Measurements from ENCODE around the gene INPP5E.
"Not testable (repeated sequence)": the region's sequence is repeated elsewhere in the genome, so short reads cannot be mapped to it uniquely, and the experiment has no call there.

The INPP5E gene

DNA sequence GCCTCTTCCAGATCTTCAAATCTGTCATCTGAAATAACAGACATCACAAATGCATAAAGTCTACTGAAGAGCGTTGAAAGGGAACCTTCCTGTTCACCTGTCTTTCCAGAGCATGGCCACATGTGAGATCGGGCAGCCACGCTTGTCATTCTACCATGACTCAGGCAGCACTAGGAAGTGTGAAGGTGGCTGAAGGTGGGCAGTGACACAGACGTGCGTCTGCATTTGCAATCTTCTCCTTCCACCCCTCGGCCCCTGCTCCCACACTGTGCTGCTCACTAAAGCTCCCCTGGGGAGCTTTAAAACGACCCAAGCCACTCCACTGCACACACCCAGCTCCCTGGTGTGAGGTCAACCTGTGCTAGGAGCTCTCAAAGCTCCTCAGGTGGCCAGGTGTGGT lies 31.7 kb downstream of the INPP5E start:
- Histone ChIP-seq H3K36me3 (peaks cover 58% of the 10 kb centered on the region), H3K27ac (no peak overlapping the region), H3K4me3 (no peak overlapping the region), H4K20me1 (peaks cover 42% of the 10 kb centered on the region), H3K9ac (no peak overlapping the region), H3K4me2 (peak overlapping the region; percentile 17; the same call in 1 of the 2 replicates), H3K4me1 (peaks cover 70% of the 10 kb centered on the region), H3K27me3 (no peaks in the 10 kb centered on the region), H3K9me3 (no peaks in the 10 kb centered on the region)
- no peak for TF ChIP-seq Cebpa-rat (IDR thresholded peaks at IDR 0.05)

DNA sequence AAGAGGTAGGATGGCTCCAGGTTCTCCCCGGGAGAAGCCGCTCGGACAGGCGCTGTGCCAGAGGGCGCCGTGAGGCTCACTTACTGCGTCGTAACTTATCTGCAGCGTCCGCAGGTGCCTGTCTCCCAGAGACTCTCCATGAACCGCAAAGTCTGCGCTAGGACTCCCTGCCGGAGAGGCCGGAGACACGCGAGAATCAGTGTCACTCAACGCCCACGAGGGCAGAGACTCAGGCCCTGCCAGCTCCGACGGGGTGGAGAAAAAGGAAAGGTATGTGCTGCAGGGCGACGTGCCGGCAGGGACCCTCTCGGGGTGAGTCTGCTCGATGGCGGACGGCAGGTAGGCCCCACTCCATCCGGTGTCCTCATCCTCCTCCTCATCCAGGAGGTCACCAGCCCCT lies 32.6 kb downstream of the INPP5E start:
- H3K4me3 ChIP-seq, H3K27ac ChIP-seq, H3K9ac ChIP-seq, H3K27me3 ChIP-seq, H3K4me2 ChIP-seq, H3K9me3 ChIP-seq: not testable (repeated sequence)
- Histone ChIP-seq H3K36me3 (peaks cover 58% of the 10 kb centered on the region), H3K4me1 (peaks cover 67% of the 10 kb centered on the region), H4K20me1 (peaks cover 33% of the 10 kb centered on the region)

DNA sequence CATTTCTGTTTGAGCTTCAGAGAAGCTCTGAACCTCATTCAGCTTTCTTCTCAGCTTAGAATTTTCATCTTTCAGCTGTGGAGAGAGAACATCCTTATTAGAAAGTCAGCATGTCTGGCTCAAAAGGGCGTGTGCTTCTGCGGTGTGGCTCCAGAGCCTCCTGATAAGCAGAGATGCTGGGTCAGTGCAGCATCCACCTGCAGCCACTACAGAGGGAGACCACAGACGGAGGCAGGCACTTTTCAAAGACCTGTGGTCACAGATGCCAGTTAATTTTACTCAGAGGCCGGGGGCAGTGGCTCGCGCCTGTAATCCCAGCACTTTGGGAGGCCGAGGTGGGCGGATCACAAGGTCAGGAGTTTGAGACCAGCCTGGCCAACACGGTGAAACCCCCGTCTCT lies 33.7 kb downstream of the INPP5E start:
- 0 out of 2 replicates have a peak overlapping the region, but pooled peaks have one; percentile 66 for H3K9ac ChIP-seq
- H3K36me3 ChIP-seq: peaks cover 64% of the 10 kb centered on the region
- not testable (repeated sequence) for H3K27ac ChIP-seq, H3K4me3 ChIP-seq, H3K9me3 ChIP-seq, H3K27me3 ChIP-seq
- peaks cover 22% of the 10 kb centered on the region for H4K20me1 ChIP-seq
- H3K4me1 ChIP-seq: peaks cover 57% of the 10 kb centered on the region
- H3K4me2 ChIP-seq: peak overlapping the region; percentile 86

DNA sequence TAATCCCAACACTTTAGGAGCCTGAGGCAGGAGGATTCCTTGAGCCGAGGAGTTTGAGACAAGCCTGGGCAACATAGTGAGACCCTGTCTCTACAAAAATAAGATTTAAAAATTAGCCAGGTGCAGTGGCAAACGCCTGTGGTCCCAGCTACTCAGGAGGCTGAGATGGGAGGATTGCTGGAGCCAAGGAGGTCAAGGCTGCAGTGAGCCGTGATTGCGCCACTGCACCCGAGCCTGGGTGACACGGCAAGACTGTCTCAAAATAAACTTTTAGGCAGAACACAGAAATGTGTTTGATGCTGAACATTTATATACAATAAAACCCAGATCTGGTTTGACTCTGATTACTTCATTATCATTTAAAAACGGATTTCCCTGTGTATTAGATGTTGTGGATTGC lies 34.2 kb downstream of the INPP5E start:
- no peak overlapping the region for H3K4me3 ChIP-seq
- peak overlapping the region; percentile 86 for H3K4me2 ChIP-seq
- H3K9me3 ChIP-seq: no peaks in the 10 kb centered on the region
- peak overlapping the region; percentile 66 for H3K9ac ChIP-seq
- H3K27ac ChIP-seq: peak overlapping the region; percentile 74
- TF ChIP-seq Cebpa-rat (IDR thresholded peaks at IDR 0.05): no peak
- no peaks in the 10 kb centered on the region for H3K27me3 ChIP-seq
- H4K20me1 ChIP-seq: peaks cover 19% of the 10 kb centered on the region; the same call in 1 of the 2 replicates
- peaks cover 60% of the 10 kb centered on the region for H3K4me1 ChIP-seq
- peaks cover 67% of the 10 kb centered on the region for H3K36me3 ChIP-seq

DNA sequence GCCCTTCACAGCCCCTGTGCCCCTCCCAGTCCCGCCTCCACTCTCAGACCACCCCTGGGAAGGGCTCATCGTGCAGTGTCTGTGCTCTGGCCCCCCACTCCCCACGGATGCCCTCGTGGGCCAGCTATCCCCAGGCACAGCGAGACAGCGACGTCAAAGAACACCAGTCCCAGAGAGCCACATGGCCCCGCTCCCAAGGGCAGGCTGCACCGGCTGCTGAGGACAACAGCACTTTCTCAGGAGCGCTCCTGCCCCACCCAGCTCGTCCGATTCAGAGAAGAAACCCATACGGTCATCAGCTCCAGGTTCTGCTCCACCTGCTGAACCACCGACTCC lies 34.9 kb downstream of the INPP5E start:
- peaks cover 67% of the 10 kb centered on the region for H3K36me3 ChIP-seq
- peak overlapping the region; percentile 86 for H3K4me2 ChIP-seq
- peak overlapping the region; percentile 74 for H3K27ac ChIP-seq
- no peak overlapping the region; the same call in 1 of the 2 replicates for H3K4me3 ChIP-seq
- no peaks in the 10 kb centered on the region for H3K27me3 ChIP-seq
- H4K20me1 ChIP-seq: peaks cover 21% of the 10 kb centered on the region
- peak overlapping the region; percentile 66 for H3K9ac ChIP-seq
- no peak for TF ChIP-seq Cebpa-rat (IDR thresholded peaks at IDR 0.05)
- no peaks in the 10 kb centered on the region for H3K9me3 ChIP-seq
- peaks cover 62% of the 10 kb centered on the region for H3K4me1 ChIP-seq

DNA sequence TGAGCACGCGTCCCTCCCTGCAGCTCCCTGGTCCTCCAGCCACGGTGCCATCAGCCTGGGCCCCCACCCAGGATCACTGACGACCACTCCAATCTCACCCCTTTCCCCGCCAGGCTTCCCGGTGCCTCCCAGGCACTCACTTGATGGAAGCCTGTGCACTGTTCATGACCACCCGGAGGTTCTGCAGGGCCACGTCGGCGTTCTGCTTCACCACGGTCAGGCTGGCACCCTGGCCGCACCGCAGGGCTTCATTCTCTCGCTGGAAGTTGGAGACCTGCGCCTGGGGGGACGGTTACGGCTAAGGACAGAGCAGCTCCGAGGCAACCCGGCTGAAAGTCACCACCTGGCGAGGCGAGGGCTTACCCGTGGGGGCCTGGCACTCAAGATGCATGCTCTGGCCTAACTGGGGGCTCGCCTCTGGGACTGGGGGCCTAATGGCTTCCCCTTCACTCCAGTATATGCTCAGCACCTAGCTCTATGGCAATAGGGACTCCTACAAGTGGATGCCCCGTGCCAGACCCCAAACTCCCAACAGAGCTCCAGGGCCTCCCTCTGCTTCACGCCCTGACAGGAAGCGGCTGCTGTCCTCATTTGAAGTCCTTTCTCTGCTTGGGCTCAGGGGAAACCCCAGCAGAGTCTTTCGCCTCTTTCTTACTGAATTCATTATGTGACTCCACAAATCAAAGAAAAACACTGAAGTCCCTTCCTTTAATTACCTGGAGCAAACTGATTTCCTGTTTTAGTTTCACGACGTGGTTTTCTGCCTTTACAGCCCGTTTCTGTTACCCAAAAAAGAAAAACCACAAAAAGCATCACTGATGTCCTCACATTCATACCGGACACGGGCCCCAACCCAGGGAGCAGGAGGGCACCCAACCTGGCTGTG lies 35.5 kb downstream of the INPP5E start:
- H3K36me3 ChIP-seq: peaks cover 67% of the 10 kb centered on the region
- no peak for TF ChIP-seq Cebpa-rat (IDR thresholded peaks at IDR 0.05)
- peaks cover 27% of the 10 kb centered on the region for H4K20me1 ChIP-seq
- no peak overlapping the region; the same call in 1 of the 2 replicates for H3K4me3 ChIP-seq
- peak overlapping the region; percentile 86 for H3K4me2 ChIP-seq
- H3K4me1 ChIP-seq: peaks cover 57% of the 10 kb centered on the region
- H3K27me3 ChIP-seq: no peaks in the 10 kb centered on the region
- H3K9me3 ChIP-seq: no peaks in the 10 kb centered on the region
- peak overlapping the region; percentile 66 for H3K9ac ChIP-seq
- H3K27ac ChIP-seq: peak overlapping the region; percentile 74

DNA sequence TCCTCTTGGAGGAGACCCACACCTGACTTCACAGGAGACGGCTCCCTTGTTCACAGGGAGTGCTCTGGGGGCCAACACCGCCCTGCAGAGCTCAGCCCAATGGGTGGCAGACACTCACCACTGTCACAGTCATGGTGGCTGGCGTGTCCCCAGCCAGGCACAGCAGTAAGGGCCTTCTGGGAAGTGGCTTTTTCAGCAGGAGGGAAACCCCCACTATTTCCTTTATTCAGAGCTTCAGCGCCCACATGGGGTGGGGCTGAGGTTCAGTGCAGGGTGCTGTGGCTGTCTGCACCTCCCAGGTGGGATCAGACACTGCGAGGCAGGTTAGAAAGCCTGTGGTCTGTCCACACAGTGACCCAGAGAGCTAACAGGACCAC lies 36.1 kb downstream of the INPP5E start:
- Histone ChIP-seq H3K27me3 (no peaks in the 10 kb centered on the region), H3K36me3 (peaks cover 71% of the 10 kb centered on the region), H3K27ac (peak overlapping the region; percentile 74), H3K9me3 (no peaks in the 10 kb centered on the region), H3K4me3 (no peak overlapping the region), H3K4me1 (peaks cover 57% of the 10 kb centered on the region), H4K20me1 (peaks cover 33% of the 10 kb centered on the region), H3K4me2 (peak overlapping the region; percentile 86), H3K9ac (peak overlapping the region; percentile 66; the same call in 1 of the 2 replicates)
- TF ChIP-seq Cebpa-rat (IDR thresholded peaks at IDR 0.05): no peak

DNA sequence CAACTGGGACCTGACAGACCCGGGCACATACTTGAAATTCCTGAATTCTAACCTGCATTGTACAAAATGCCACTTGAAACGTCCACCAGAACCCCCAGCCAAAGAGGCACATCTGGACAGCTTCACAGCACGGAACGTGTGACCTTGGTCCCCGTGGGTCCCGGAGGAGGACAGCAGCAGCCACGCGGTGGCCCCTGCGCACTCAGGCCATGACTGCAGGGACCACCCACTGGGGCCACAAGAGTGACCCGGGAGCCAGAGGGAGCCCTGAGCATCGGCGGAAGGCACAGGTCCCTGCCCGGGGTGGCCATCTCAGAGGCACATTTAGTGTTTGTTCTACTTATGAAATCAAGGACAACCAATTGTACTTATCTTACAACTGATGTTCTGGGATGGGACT lies 37.6 kb downstream of the INPP5E start:
- peaks cover 73% of the 10 kb centered on the region for H3K36me3 ChIP-seq
- peaks cover 51% of the 10 kb centered on the region for H3K4me1 ChIP-seq
- no peaks in the 10 kb centered on the region for H3K27me3 ChIP-seq
- H3K4me2 ChIP-seq: no peak overlapping the region
- no peak for TF ChIP-seq Cebpa-rat (IDR thresholded peaks at IDR 0.05)
- peaks cover 42% of the 10 kb centered on the region for H4K20me1 ChIP-seq
- H3K4me3 ChIP-seq: no peak overlapping the region
- no peaks in the 10 kb centered on the region for H3K9me3 ChIP-seq
- peak overlapping the region; percentile 40; the same call in 1 of the 2 replicates for H3K9ac ChIP-seq
- no peak overlapping the region for H3K27ac ChIP-seq

DNA sequence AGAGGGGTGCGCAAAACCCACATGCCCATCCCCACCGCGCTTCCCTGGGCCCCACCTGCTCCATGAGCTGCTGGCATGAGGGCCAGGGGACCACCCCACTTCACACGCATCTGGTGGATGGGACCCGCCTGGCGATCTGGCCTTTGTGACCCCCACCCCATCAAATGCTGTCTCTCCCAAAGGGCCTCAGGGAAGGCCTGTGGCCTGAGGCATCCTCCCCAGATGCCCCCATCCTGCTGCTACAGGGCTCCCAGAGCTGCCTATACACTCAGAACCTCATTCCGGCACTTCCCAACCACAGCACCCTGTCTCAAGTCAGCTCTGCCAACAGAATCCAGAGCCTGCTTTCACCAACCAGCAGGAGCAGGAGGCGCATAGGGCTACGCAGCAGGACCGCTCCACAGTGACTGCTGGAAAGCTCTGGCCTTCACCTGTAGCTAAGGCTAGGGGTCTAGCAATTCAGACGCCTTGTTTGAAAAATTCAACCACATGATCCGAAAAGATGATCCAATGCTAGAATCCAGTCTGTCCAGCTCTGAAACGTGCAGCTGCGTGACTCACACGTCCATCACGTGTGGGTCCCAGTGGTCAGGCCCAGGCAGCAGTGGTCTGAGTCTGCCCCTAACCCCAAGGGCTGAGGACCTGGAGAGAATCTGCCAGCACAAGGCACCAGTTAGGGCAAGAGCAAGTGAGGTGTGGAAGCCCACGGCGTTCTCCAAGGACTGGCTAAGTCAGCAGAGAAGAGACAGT lies 38.3 kb downstream of the INPP5E start:
- Histone ChIP-seq H4K20me1 (peaks cover 42% of the 10 kb centered on the region), H3K4me3 (no peak overlapping the region), H3K27ac (peak overlapping the region; percentile 57; the same call in 1 of the 2 replicates), H3K27me3 (no peaks in the 10 kb centered on the region), H3K4me2 (no peak overlapping the region), H3K9me3 (no peaks in the 10 kb centered on the region), H3K36me3 (peaks cover 73% of the 10 kb centered on the region), H3K4me1 (peaks cover 51% of the 10 kb centered on the region), H3K9ac (peak overlapping the region; percentile 40)
- no peak for TF ChIP-seq Cebpa-rat (IDR thresholded peaks at IDR 0.05)

Data from BLaER1 (cell line).